ENCODE results near the gene PIGV. TPM values are rescaled to one million over a fixed set of nuclear protein-coding genes. Genes with fewer than 3 reads are reported as not detected.

PIGV gene
- polyA plus RNA-seq, 2 donors: 5.1 to 7.1 TPM

DNA sequence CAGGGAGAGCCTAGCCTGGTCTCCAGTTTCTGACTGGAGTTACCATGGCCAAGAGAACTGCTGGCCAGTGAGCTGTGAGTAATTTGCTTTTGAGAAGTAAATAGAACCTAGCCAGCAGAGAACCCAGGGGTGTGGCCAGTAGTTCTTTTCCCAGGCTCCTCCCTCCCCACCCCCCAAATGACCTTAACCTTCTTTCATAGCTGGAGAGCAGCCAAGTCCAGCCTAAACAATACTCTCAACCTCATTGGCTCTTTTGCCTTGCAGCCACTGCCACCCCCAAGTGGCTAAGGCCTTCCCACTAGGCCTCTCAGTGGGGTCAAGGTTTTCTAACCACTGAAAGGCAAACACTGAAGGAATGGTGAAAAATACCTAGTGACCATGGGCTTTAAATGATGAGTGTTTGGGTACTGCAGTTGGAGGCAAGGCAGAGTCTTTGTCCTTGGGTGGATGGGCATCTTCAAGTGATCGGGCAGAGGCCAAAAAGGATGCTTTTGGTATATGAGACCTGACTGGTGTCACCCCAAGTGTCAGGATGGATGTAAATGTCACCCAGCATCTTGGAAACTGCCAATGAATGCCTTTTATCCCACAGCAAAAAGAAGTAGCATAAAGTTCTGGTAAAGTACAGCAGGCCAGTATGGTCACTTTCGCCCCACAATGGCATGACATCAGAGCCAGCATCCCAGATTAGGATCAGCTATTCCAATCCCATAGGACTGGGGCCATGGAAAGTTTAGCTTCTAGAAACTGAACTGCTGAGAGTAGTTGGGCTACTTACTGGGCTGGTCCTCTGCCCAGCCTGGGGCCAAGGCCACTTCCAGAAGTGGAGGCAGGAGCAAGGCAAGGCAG, 3.5 kb upstream of the PIGV start:
- H3K27ac ChIP-seq (ENCODE audit: low read depth in 2 of 2, low read length in 1 of 2): peak overlapping the region; percentile 50 to 70
- WGBS, 2 donors: 91 to 95% methylated on average over 2 of the region's 2 CpGs
- no peaks in the 10 kb centered on the region for H3K9me3 ChIP-seq (ENCODE audit: control insufficient read depth in 2 of 2, insufficient read depth in 1 of 2, low read depth in 1 of 2, low read length in 1 of 2)
- no peaks in the 10 kb centered on the region for H3K27me3 ChIP-seq (ENCODE audit: control insufficient read depth in 1 of 2, insufficient read depth in 2 of 2, low read length in 2 of 2)
- no peak overlapping the region for H3K4me3 ChIP-seq (ENCODE audit: low read depth in 1 of 2, low read length in 2 of 2)
- H3K4me1 ChIP-seq (ENCODE audit: control insufficient read depth in 2 of 2, insufficient read depth in 2 of 2, low read length in 1 of 2): peaks cover 0 to 9% of the 10 kb centered on the region in 2 donors
- H3K36me3 ChIP-seq (ENCODE audit: control insufficient read depth in 2 of 2, insufficient read depth in 2 of 2, low read length in 1 of 2): peaks cover 4 to 14% of the 10 kb centered on the region in 2 donors

- Histone ChIP-seq H3K36me3 (ENCODE audit: control insufficient read depth in 2 of 2, insufficient read depth in 2 of 2, low read length in 1 of 2) (peaks cover 0 to 7% of the 10 kb centered on the region in 2 donors), H3K27me3 (ENCODE audit: control insufficient read depth in 1 of 2, insufficient read depth in 2 of 2, low read length in 2 of 2) (no peaks in the 10 kb centered on the region), H3K9me3 (ENCODE audit: control insufficient read depth in 2 of 2, insufficient read depth in 1 of 2, low read depth in 1 of 2, low read length in 1 of 2) (no peaks in the 10 kb centered on the region), H3K4me3 (ENCODE audit: low read depth in 1 of 2, low read length in 2 of 2) (no peak overlapping the region), H3K4me1 (ENCODE audit: control insufficient read depth in 2 of 2, insufficient read depth in 2 of 2, low read length in 1 of 2) (peaks cover 0 to 9% of the 10 kb centered on the region in 2 donors), H3K27ac (ENCODE audit: low read depth in 2 of 2, low read length in 1 of 2) (peak overlapping the region in 1 of 2 donors; percentile 70)
- 91 to 100% methylated on average over 1 of the region's 1 CpG for WGBS, 2 donors
These were observed 2.9 kb upstream of the PIGV start for GRCh38 chr1:26784886-26785285.

- Histone ChIP-seq H3K4me1 (ENCODE audit: control insufficient read depth in 2 of 2, insufficient read depth in 2 of 2, low read length in 1 of 2) (peaks cover 0 to 9% of the 10 kb centered on the region in 2 donors), H3K27me3 (ENCODE audit: control insufficient read depth in 1 of 2, insufficient read depth in 2 of 2, low read length in 2 of 2) (no peaks in the 10 kb centered on the region), H3K9me3 (ENCODE audit: control insufficient read depth in 2 of 2, insufficient read depth in 1 of 2, low read depth in 1 of 2, low read length in 1 of 2) (no peaks in the 10 kb centered on the region), H3K27ac (ENCODE audit: low read depth in 2 of 2, low read length in 1 of 2) (peak overlapping the region; percentile 93 to 98), H3K36me3 (ENCODE audit: control insufficient read depth in 2 of 2, insufficient read depth in 2 of 2, low read length in 1 of 2) (no peaks in the 10 kb centered on the region), H3K4me3 (ENCODE audit: low read depth in 1 of 2, low read length in 2 of 2) (no peak overlapping the region)
- WGBS, 2 donors: 74 to 79% methylated on average over 5 of the region's 5 CpGs
These were observed 1.9 kb upstream of the PIGV start for GRCh38 chr1:26785611-26786436.

DNA sequence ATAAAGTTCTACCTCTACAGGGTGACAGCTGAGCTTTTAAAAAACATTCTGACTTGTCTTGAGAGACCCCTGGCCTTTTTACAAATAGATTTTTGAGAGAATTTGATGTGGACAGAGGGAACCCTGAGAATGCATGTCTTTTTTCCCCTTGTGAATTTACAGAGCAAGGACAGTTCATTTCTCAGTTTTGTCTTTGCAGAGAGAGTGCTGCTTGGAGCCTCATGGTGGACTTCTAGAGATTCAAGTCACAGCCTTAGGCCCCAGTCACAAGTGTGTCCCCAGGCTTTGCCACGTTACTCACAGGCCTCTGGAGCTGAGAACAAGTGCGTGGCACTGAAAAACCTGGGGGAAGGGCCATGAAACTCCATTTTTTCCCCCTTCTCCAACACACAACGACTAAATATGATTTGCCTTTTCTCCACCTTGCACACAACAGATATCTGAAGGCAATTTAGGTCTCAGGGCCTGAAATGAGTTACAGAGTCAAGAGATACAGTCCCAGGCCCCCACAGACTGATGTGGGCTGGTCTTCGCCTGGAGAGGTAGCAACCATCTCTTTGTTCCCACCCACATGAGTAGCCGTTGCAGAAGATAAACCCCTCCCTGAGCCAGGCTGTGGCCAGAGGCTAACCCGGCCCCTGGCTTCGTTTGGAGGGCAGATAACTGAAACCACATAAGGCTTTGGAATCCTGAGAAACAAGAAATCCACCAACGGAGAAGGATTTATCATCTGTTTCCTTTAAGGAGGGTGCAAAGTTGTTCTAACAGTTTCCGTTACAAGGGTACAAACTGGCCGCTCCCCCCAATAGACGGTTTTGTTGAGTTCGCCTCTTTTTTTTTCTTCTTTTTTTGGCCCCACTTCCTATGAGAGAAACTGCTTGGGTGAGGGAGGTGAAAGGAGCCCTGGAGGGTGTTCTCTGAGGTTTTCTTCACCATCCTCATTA, 1.0 kb upstream of the PIGV start:
- peak overlapping the region; percentile 74 for H3K4me3 ChIP-seq (ENCODE audit: low read depth in 1 of 2, low read length in 2 of 2)
- no peaks in the 10 kb centered on the region for H3K36me3 ChIP-seq (ENCODE audit: control insufficient read depth in 2 of 2, insufficient read depth in 2 of 2, low read length in 1 of 2)
- no peaks in the 10 kb centered on the region for H3K9me3 ChIP-seq (ENCODE audit: control insufficient read depth in 2 of 2, insufficient read depth in 1 of 2, low read depth in 1 of 2, low read length in 1 of 2)
- WGBS, 2 donors: 9 to 11% methylated on average over 12 of the region's 12 CpGs
- H3K4me1 ChIP-seq (ENCODE audit: control insufficient read depth in 2 of 2, insufficient read depth in 2 of 2, low read length in 1 of 2): peaks cover 0 to 9% of the 10 kb centered on the region in 2 donors
- no peaks in the 10 kb centered on the region for H3K27me3 ChIP-seq (ENCODE audit: control insufficient read depth in 1 of 2, insufficient read depth in 2 of 2, low read length in 2 of 2)
- H3K27ac ChIP-seq (ENCODE audit: low read depth in 2 of 2, low read length in 1 of 2): peak overlapping the region; percentile 98

DNA sequence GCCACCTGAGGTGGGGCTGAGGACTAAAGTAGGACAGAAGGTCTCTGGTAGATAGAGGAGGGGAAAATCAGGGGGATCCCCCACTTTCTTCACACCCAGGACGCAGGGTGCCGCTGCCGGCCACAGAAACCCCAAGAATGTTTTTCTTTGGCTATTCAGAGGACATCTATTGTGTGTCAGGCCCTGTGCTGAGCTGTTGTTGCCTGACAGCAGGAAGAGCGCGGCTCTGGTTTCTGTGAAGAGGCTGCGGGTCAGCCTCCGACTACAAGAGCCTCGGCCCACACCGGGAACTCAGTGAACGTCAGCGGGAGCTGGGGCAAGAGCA, 407 bp upstream of the PIGV start:
- WGBS, 2 donors: 1% methylated on average over 11 of the region's 11 CpGs
- Histone ChIP-seq H3K9me3 (ENCODE audit: control insufficient read depth in 2 of 2, insufficient read depth in 1 of 2, low read depth in 1 of 2, low read length in 1 of 2) (no peaks in the 10 kb centered on the region), H3K4me1 (ENCODE audit: control insufficient read depth in 2 of 2, insufficient read depth in 2 of 2, low read length in 1 of 2) (peaks cover 0 to 9% of the 10 kb centered on the region in 2 donors), H3K27ac (ENCODE audit: low read depth in 2 of 2, low read length in 1 of 2) (peak overlapping the region; percentile 98), H3K36me3 (ENCODE audit: control insufficient read depth in 2 of 2, insufficient read depth in 2 of 2, low read length in 1 of 2) (no peaks in the 10 kb centered on the region), H3K27me3 (ENCODE audit: control insufficient read depth in 1 of 2, insufficient read depth in 2 of 2, low read length in 2 of 2) (no peaks in the 10 kb centered on the region), H3K4me3 (ENCODE audit: low read depth in 1 of 2, low read length in 2 of 2) (peak overlapping the region; percentile 74)

DNA sequence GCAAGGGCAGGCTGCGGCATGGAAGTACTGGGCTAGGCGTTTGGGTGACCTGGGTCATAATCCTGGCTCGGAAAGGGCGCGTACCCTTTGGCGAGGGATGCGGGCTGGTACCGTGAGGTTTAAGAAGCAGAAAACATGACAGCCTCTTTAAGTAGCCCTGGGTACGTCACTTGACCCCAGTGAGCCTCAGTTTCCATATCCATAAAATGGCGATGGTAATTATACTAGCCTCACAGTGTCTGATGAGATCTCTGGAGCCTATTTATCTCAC, 700 bp downstream of the PIGV start:
- Histone ChIP-seq H3K4me1 (ENCODE audit: control insufficient read depth in 2 of 2, insufficient read depth in 2 of 2, low read length in 1 of 2) (peaks cover 0 to 9% of the 10 kb centered on the region in 2 donors), H3K27ac (ENCODE audit: low read depth in 2 of 2, low read length in 1 of 2) (peak overlapping the region; percentile 98), H3K27me3 (ENCODE audit: control insufficient read depth in 1 of 2, insufficient read depth in 2 of 2, low read length in 2 of 2) (no peaks in the 10 kb centered on the region), H3K36me3 (ENCODE audit: control insufficient read depth in 2 of 2, insufficient read depth in 2 of 2, low read length in 1 of 2) (no peaks in the 10 kb centered on the region), H3K9me3 (ENCODE audit: control insufficient read depth in 2 of 2, insufficient read depth in 1 of 2, low read depth in 1 of 2, low read length in 1 of 2) (no peaks in the 10 kb centered on the region), H3K4me3 (ENCODE audit: low read depth in 1 of 2, low read length in 2 of 2) (peak overlapping the region; percentile 74)
- WGBS, 2 donors: 1 to 2% methylated on average over 10 of the region's 10 CpGs

DNA sequence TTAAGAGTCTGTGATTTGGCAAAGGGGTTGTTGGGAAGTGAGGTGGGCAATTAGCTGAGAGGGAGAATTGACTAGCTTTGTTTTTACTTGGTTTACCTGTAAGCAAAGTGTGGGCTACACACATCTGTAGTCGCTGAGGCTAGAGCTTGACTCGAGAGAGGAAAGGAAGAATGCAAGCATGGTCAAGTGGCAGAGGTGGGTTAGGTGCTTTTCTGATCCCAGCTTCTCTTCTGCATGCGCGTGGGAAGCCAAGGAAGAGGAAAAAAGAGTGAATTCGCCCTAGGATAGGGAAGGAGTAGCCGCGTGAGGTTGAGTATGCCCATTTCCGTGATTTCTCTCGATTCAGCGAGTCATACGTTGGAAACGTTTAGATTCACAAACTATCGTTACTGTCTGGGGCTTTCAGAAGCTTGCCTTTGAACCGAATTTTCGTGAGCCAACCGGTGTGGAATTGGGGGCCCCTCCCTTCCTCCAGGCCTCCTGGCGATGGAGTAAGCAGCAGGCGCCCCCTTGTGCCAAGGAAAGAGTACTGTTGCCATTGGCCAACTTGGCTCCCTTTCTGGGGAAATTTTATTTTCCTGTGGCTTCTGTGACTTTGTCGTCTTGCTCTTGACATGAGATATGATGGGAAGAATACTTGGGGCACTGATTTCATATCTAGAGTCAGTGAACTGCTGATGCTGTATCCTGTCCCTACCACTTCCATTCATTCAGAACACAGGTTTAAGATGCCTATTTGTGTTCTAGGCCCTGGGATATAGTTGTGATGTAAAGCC, 1.3 kb downstream of the PIGV start:
- Histone ChIP-seq H3K9me3 (ENCODE audit: control insufficient read depth in 2 of 2, insufficient read depth in 1 of 2, low read depth in 1 of 2, low read length in 1 of 2) (no peaks in the 10 kb centered on the region), H3K36me3 (ENCODE audit: control insufficient read depth in 2 of 2, insufficient read depth in 2 of 2, low read length in 1 of 2) (peaks cover 0 to 1% of the 10 kb centered on the region in 2 donors), H3K27ac (ENCODE audit: low read depth in 2 of 2, low read length in 1 of 2) (peak overlapping the region; percentile 98), H3K4me1 (ENCODE audit: control insufficient read depth in 2 of 2, insufficient read depth in 2 of 2, low read length in 1 of 2) (peaks cover 0 to 6% of the 10 kb centered on the region in 2 donors), H3K27me3 (ENCODE audit: control insufficient read depth in 1 of 2, insufficient read depth in 2 of 2, low read length in 2 of 2) (no peaks in the 10 kb centered on the region), H3K4me3 (ENCODE audit: low read depth in 1 of 2, low read length in 2 of 2) (peak overlapping the region; percentile 74)
- 0 to 1% methylated on average over 19 of the region's 19 CpGs for WGBS, 2 donors

DNA sequence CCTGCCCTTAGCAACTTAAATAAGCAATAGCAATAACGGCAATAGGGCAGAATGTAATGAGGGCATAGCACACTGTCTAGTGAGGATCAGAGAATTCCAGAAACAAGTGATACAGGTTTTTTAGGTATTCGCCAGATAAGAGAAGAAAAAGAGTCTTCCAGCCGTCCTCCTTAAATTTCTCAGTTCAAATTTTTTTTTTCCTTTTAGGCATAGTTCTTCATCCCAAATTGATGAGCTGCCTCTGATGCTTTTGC, 1.8 kb downstream of the PIGV start:
- Histone ChIP-seq H3K27ac (ENCODE audit: low read depth in 2 of 2, low read length in 1 of 2) (no peak overlapping the region), H3K4me1 (ENCODE audit: control insufficient read depth in 2 of 2, insufficient read depth in 2 of 2, low read length in 1 of 2) (peaks cover 0 to 5% of the 10 kb centered on the region in 2 donors)

DNA sequence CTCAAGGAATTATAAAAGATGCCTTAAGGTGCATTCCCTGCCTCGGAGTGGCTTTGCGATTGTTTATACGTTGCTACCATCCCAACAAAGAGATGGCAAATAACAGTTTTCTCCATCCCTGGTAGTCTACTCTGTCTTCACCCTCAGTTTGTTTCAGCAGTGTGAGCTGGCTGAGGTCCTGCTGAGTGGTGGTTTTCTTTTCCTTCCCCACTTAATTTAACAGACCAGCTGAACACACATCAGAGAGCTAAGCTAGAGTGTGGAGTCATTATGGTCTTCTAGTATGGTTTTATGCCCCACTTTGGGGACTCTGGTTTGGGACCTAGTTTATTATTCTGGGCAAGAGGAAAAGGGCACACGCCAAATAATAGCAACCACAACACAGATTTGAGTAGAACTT, 2.2 kb downstream of the PIGV start:
- Histone ChIP-seq H3K9me3 (ENCODE audit: control insufficient read depth in 2 of 2, insufficient read depth in 1 of 2, low read depth in 1 of 2, low read length in 1 of 2) (no peaks in the 10 kb centered on the region), H3K4me1 (ENCODE audit: control insufficient read depth in 2 of 2, insufficient read depth in 2 of 2, low read length in 1 of 2) (peaks cover 0 to 5% of the 10 kb centered on the region in 2 donors), H3K36me3 (ENCODE audit: control insufficient read depth in 2 of 2, insufficient read depth in 2 of 2, low read length in 1 of 2) (peaks cover 0 to 10% of the 10 kb centered on the region in 2 donors), H3K27ac (ENCODE audit: low read depth in 2 of 2, low read length in 1 of 2) (no peak overlapping the region), H3K27me3 (ENCODE audit: control insufficient read depth in 1 of 2, insufficient read depth in 2 of 2, low read length in 2 of 2) (no peaks in the 10 kb centered on the region), H3K4me3 (ENCODE audit: low read depth in 1 of 2, low read length in 2 of 2) (no peak overlapping the region)
- 70% methylated on average over 4 of the region's 4 CpGs for WGBS, 2 donors

More for the DNA sequence above, 1.8 kb downstream of the PIGV start:
- H3K4me3 ChIP-seq (ENCODE audit: low read depth in 1 of 2, low read length in 2 of 2): no peak overlapping the region
- WGBS, 2 donors: 62 to 64% methylated on average over 3 of the region's 3 CpGs
- no peaks in the 10 kb centered on the region for H3K9me3 ChIP-seq (ENCODE audit: control insufficient read depth in 2 of 2, insufficient read depth in 1 of 2, low read depth in 1 of 2, low read length in 1 of 2)
- peaks cover 0 to 7% of the 10 kb centered on the region in 2 donors for H3K36me3 ChIP-seq (ENCODE audit: control insufficient read depth in 2 of 2, insufficient read depth in 2 of 2, low read length in 1 of 2)
- H3K27me3 ChIP-seq (ENCODE audit: control insufficient read depth in 1 of 2, insufficient read depth in 2 of 2, low read length in 2 of 2): no peaks in the 10 kb centered on the region

Measured in esophagus (tissue), 2 donors.